IPS DF 6.9 (cell line): Measurements from ENCODE around the gene CDC14B.

ENCODE experiments used
- DNase-seq: peaks from one replicate; pipeline ENCODE4 v3.0.0-alpha.2; 2013; ENCODE audit warnings: low read depth, low spot score
- H3K27ac ChIP-seq: one replicate; pipeline ENCODE4 v1.5.1; 2013; ENCODE audit warnings: low read length, control low read depth
- H3K27me3 ChIP-seq: 2 replicates; pipeline ENCODE4 v1.6.1; 2013; ENCODE audit warnings: mild to moderate bottlenecking, low read length; ENCODE audit not compliant: control insufficient read depth, insufficient read depth
- H3K36me3 ChIP-seq: 2 replicates; pipeline ENCODE4 v1.6.1; 2013; ENCODE audit warnings: low read length; ENCODE audit not compliant: control insufficient read depth, insufficient read depth
- H3K4me1 ChIP-seq: 2 replicates; pipeline ENCODE4 v1.6.1; 2013; ENCODE audit warnings: low read length; ENCODE audit not compliant: control insufficient read depth, insufficient read depth
- H3K4me3 ChIP-seq: 2 replicates; pipeline ENCODE4 v1.5.1; 2013; ENCODE audit warnings: mild to moderate bottlenecking, low read length
- H3K9me3 ChIP-seq: 2 replicates; pipeline ENCODE4 v1.6.1; 2013; ENCODE audit warnings: low read length, inconsistent platforms; ENCODE audit not compliant: control insufficient read depth, insufficient read depth
- WGBS: extraction: QIAGEN DNeasy Blood & Tissue Kit; methylation state at CpG from one replicate; pipeline ENCODE4 v1.1.7; 2013; ENCODE audit warnings: mixed read lengths, missing lambda C conversion rate; ENCODE audit not compliant: insufficient read length, insufficient coverage; 5-methylcytosine and 5-hydroxymethylcytosine counted together

Gene CDC14B

GRCh38 chr9:96461336-96461735 lies 158.3 kb downstream of the CDC14B start:
- no CpG with 5 or more reads among the region's 8 CpGs for WGBS

GRCh38 chr9:96460882-96461281 lies 158.8 kb downstream of the CDC14B start:
- DNase-seq = no peak
- Histone ChIP-seq H3K4me1 (peaks cover 4% of the 10 kb centered on the region; the same call in 1 of the 2 replicates), H3K27me3 (no peaks in the 10 kb centered on the region), H3K4me3 (no peak overlapping the region), H3K27ac (no peak overlapping the region), H3K9me3 (no peaks in the 10 kb centered on the region), H3K36me3 (no peaks in the 10 kb centered on the region)

More at GRCh38 chr9:96461336-96461735, 158.3 kb downstream of the CDC14B start:
- Histone ChIP-seq H3K36me3 (no peaks in the 10 kb centered on the region), H3K4me1 (peaks cover 4% of the 10 kb centered on the region; the same call in 1 of the 2 replicates), H3K27ac (no peak overlapping the region), H3K9me3 (no peaks in the 10 kb centered on the region), H3K4me3 (no peak overlapping the region), H3K27me3 (no peaks in the 10 kb centered on the region)
- DNase-seq = no peak

- no peak for DNase-seq
Observed at GRCh38 chr9:96460470-96460869, 159.2 kb downstream of the CDC14B start.

GRCh38 chr9:96459268-96460007 lies 160.2 kb downstream of the CDC14B start:
- H3K27ac ChIP-seq = no peak overlapping the region

More at GRCh38 chr9:96460470-96460869, 159.2 kb downstream of the CDC14B start:
- no CpG with 5 or more reads among the region's 5 CpGs for WGBS
- H3K9me3 ChIP-seq = no peaks in the 10 kb centered on the region
- H3K27me3 ChIP-seq = no peaks in the 10 kb centered on the region
- H3K27ac ChIP-seq = no peak overlapping the region
- H3K4me1 ChIP-seq = peaks cover 4% of the 10 kb centered on the region; the same call in 1 of the 2 replicates
- no peak overlapping the region for H3K4me3 ChIP-seq
- H3K36me3 ChIP-seq = no peaks in the 10 kb centered on the region

GRCh38 chr9:96458226-96458625 lies 161.4 kb downstream of the CDC14B start:
- Histone ChIP-seq H3K27ac (no peak overlapping the region), H3K27me3 (no peaks in the 10 kb centered on the region), H3K4me1 (peaks cover 2% of the 10 kb centered on the region; the same call in 1 of the 2 replicates), H3K9me3 (no peaks in the 10 kb centered on the region), H3K4me3 (no peak overlapping the region), H3K36me3 (no peaks in the 10 kb centered on the region)
- no peak for DNase-seq
- WGBS = no CpG with 5 or more reads among the region's 8 CpGs

More at GRCh38 chr9:96459268-96460007, 160.2 kb downstream of the CDC14B start:
- peaks cover 4% of the 10 kb centered on the region; the same call in 1 of the 2 replicates for H3K4me1 ChIP-seq
- no peak for DNase-seq
- H3K9me3 ChIP-seq = no peaks in the 10 kb centered on the region
- H3K4me3 ChIP-seq = no peak overlapping the region
- H3K27me3 ChIP-seq = no peaks in the 10 kb centered on the region
- no CpG with 5 or more reads among the region's 7 CpGs for WGBS
- no peaks in the 10 kb centered on the region for H3K36me3 ChIP-seq

- DNase-seq = no peak
- no peaks in the 10 kb centered on the region for H3K27me3 ChIP-seq
- no peaks in the 10 kb centered on the region for H3K36me3 ChIP-seq
- WGBS = no CpG with 5 or more reads among the region's 4 CpGs
- no peak overlapping the region for H3K27ac ChIP-seq
- no peaks in the 10 kb centered on the region for H3K9me3 ChIP-seq
- no peak overlapping the region for H3K4me3 ChIP-seq
- peaks cover 2% of the 10 kb centered on the region; the same call in 1 of the 2 replicates for H3K4me1 ChIP-seq
Observed at GRCh38 chr9:96457266-96457665, 162.4 kb downstream of the CDC14B start.

- no peak for DNase-seq
- Histone ChIP-seq H3K4me1 (no peaks in the 10 kb centered on the region), H3K27ac (no peak overlapping the region), H3K4me3 (no peak overlapping the region), H3K36me3 (no peaks in the 10 kb centered on the region), H3K27me3 (no peaks in the 10 kb centered on the region), H3K9me3 (no peaks in the 10 kb centered on the region)
- no CpG with 5 or more reads among the region's 2 CpGs for WGBS
Observed at GRCh38 chr9:96453625-96454024, 166.0 kb downstream of the CDC14B start.

GRCh38 chr9:96450613-96451528 lies 168.8 kb downstream of the CDC14B start:
- no CpG with 5 or more reads among the region's 63 CpGs for WGBS
- peak overlapping the region; percentile 99 for H3K4me3 ChIP-seq
- H3K36me3 ChIP-seq = no peaks in the 10 kb centered on the region
- DNase-seq = no peak
- H3K9me3 ChIP-seq = no peaks in the 10 kb centered on the region
- H3K27ac ChIP-seq = no peak overlapping the region
- no peaks in the 10 kb centered on the region for H3K27me3 ChIP-seq
- H3K4me1 ChIP-seq = no peaks in the 10 kb centered on the region
